KOPT-K1 (cell line): ENCODE measurements around the gene SLC8A1.

Experiments
- H3K27ac ChIP-seq: fragments of 200-600 bp; sonication (generic); 2 replicates; pipeline ENCODE4 v1.5.1; 2016; ENCODE audit warnings: antibody characterized with exemption, mild to moderate bottlenecking, low read depth, low read length; ENCODE audit not compliant: poor library complexity, severe bottlenecking
- H3K36me3 ChIP-seq: fragments of 200-600 bp; sonication (generic); 2 replicates; pipeline ENCODE4 v1.5.1; 2017; ENCODE audit warnings: antibody characterized with exemption, mild to moderate bottlenecking, low read length, moderate library complexity; ENCODE audit not compliant: insufficient read depth
- H3K9me3 ChIP-seq: fragments of 200-600 bp; sonication (generic); 2 replicates; pipeline ENCODE4 v1.5.1; 2017; ENCODE audit warnings: antibody characterized with exemption, low read length, mild to moderate bottlenecking; ENCODE audit not compliant: insufficient read depth, poor library complexity, severe bottlenecking

The SLC8A1 gene

GRCh38 chr2:40348665-40349064 lies 103.2 kb downstream of the SLC8A1 start:
- Histone ChIP-seq H3K27ac (no peak overlapping the region), H3K36me3 (no peaks in the 10 kb centered on the region), H3K9me3 (no peaks in the 10 kb centered on the region)

GRCh38 chr2:40348038-40348437 lies 103.9 kb downstream of the SLC8A1 start:
- H3K9me3 ChIP-seq: no peaks in the 10 kb centered on the region
- no peak overlapping the region for H3K27ac ChIP-seq
- H3K36me3 ChIP-seq: no peaks in the 10 kb centered on the region

- Histone ChIP-seq H3K9me3 (no peaks in the 10 kb centered on the region), H3K36me3 (no peaks in the 10 kb centered on the region), H3K27ac (no peak overlapping the region)
Measured at GRCh38 chr2:40346535-40347354, 105.1 kb downstream of the SLC8A1 start.

- Histone ChIP-seq H3K9me3 (no peaks in the 10 kb centered on the region), H3K36me3 (no peaks in the 10 kb centered on the region), H3K27ac (no peak overlapping the region)
Measured at GRCh38 chr2:40344364-40344763, 107.5 kb downstream of the SLC8A1 start.

GRCh38 chr2:40343902-40344301 lies 108.0 kb downstream of the SLC8A1 start:
- H3K9me3 ChIP-seq: no peaks in the 10 kb centered on the region
- no peaks in the 10 kb centered on the region for H3K36me3 ChIP-seq
- no peak overlapping the region for H3K27ac ChIP-seq

GRCh38 chr2:40341198-40341597 lies 110.7 kb downstream of the SLC8A1 start:
- no peaks in the 10 kb centered on the region for H3K36me3 ChIP-seq
- no peaks in the 10 kb centered on the region for H3K9me3 ChIP-seq
- no peak overlapping the region for H3K27ac ChIP-seq

- no peaks in the 10 kb centered on the region for H3K9me3 ChIP-seq
- H3K27ac ChIP-seq: no peak overlapping the region
- no peaks in the 10 kb centered on the region for H3K36me3 ChIP-seq
Measured at GRCh38 chr2:40339026-40339425, 112.9 kb downstream of the SLC8A1 start.

- Histone ChIP-seq H3K9me3 (no peaks in the 10 kb centered on the region), H3K27ac (no peak overlapping the region), H3K36me3 (no peaks in the 10 kb centered on the region)
Measured at GRCh38 chr2:40332191-40332826, 119.6 kb downstream of the SLC8A1 start.

GRCh38 chr2:40330096-40330495 lies 121.8 kb downstream of the SLC8A1 start:
- H3K9me3 ChIP-seq: no peaks in the 10 kb centered on the region
- no peaks in the 10 kb centered on the region for H3K36me3 ChIP-seq
- H3K27ac ChIP-seq: no peak overlapping the region

- H3K36me3 ChIP-seq: no peaks in the 10 kb centered on the region
- no peak overlapping the region for H3K27ac ChIP-seq
- no peaks in the 10 kb centered on the region for H3K9me3 ChIP-seq
Measured at GRCh38 chr2:40329739-40330030, 122.2 kb downstream of the SLC8A1 start.

GRCh38 chr2:40325116-40325515 lies 126.8 kb downstream of the SLC8A1 start:
- Histone ChIP-seq H3K27ac (no peak overlapping the region), H3K9me3 (no peaks in the 10 kb centered on the region), H3K36me3 (no peaks in the 10 kb centered on the region)

- Histone ChIP-seq H3K27ac (no peak overlapping the region), H3K36me3 (no peaks in the 10 kb centered on the region), H3K9me3 (no peaks in the 10 kb centered on the region)
Measured at GRCh38 chr2:40324656-40325055, 127.2 kb downstream of the SLC8A1 start.

GRCh38 chr2:40321822-40322221 lies 130.1 kb downstream of the SLC8A1 start:
- H3K36me3 ChIP-seq: no peaks in the 10 kb centered on the region
- no peaks in the 10 kb centered on the region for H3K9me3 ChIP-seq
- no peak overlapping the region for H3K27ac ChIP-seq

GRCh38 chr2:40321016-40321623 lies 130.8 kb downstream of the SLC8A1 start:
- H3K27ac ChIP-seq: no peak overlapping the region

GRCh38 chr2:40318921-40319320 lies 133.0 kb downstream of the SLC8A1 start:
- Histone ChIP-seq H3K9me3 (peaks cover 9% of the 10 kb centered on the region), H3K27ac (no peak overlapping the region), H3K36me3 (no peaks in the 10 kb centered on the region)

More at GRCh38 chr2:40321016-40321623, 130.8 kb downstream of the SLC8A1 start:
- Histone ChIP-seq H3K36me3 (no peaks in the 10 kb centered on the region), H3K9me3 (no peaks in the 10 kb centered on the region)

- Histone ChIP-seq H3K9me3 (peaks cover 9% of the 10 kb centered on the region), H3K27ac (no peak overlapping the region), H3K36me3 (no peaks in the 10 kb centered on the region)
Measured at GRCh38 chr2:40317761-40318160, 134.1 kb downstream of the SLC8A1 start.
